Measurements from ENCODE around the gene RGS13.

RGS13 gene

GRCh38 chr1:192604979-192605620 lies 30.8 kb upstream of the RGS13 start:
- no peak overlapping the region for H3K4me3 ChIP-seq (ENCODE audit: low read depth, low read length)
- no peak for TF ChIP-seq CTCF (IDR thresholded peaks at IDR 0.05; ENCODE audit: low read depth, low read length, missing control alignments)
- DNase-seq (ENCODE audit: low read depth) = no peak

DNA sequence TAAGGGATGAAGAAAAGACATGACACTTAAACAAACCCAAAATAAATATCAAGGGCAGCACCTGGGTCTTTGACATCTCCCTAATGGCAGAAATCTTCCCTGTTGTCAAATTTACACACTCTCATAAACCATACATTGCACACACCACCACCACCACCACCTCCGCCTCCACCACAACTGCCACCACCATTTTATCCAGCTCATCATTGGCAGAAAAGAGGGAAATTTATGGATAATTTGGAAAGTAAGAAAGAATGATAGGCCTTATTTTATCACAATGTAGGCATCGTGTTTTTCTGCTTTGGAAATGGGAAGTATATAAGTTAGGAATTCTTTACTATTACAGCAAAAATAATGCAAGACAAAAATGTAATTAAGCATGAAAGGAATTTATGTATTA lies 27.3 kb upstream of the RGS13 start:
- TF ChIP-seq CTCF (IDR thresholded peaks at IDR 0.05; ENCODE audit: low read depth, low read length, missing control alignments) = no peak
- H3K4me3 ChIP-seq (ENCODE audit: low read depth, low read length) = no peak overlapping the region
- DNase-seq (ENCODE audit: low read depth) = no peak

DNA sequence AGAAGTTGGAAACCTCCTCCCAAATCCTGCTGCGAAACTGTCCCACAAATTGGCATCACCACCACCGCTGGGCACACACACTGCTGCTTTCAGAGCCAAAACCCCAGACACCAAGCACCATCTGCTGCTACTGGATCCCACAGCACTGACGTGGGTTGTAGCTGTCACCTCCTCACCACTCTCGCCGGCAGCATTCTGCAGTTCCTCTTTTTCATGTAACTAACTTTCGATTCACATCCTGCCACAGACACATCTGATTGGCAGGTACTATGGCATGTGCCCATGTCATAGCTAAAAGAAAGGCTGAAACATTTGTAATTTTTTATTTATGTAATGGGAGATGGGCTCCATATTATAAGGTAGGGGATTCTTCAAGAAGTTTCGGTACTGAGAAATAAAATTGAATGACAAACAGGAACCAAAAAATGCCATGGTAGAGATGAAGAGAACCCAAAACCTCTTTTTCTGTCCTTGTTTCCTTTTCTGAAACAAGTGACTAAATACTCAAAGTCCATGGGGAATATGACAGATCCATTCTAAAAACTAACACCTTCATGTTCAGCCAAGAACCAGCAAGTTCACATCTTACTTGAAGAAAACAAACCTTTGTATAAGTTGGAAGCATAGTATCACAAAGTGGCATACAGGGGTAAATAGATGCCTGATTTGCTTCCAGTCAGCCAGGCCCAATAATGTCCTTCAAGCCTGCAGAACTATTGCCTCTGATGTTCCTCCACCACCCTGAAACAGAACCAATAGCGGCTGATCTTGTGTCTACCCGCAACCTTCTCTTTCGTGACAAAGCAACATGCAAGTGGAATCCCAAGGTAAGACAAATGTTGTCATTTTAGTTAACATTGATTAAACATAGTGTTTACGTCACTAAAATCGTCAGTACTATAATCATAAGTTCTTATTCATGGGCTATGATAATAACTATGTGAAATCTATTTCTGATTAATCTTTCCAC lies 26.6 kb upstream of the RGS13 start:
- DNase-seq (ENCODE audit: low read depth) = peak; percentile 90
- TF ChIP-seq CTCF (IDR thresholded peaks at IDR 0.05; ENCODE audit: low read depth, low read length, missing control alignments) = no peak
- no peak overlapping the region; the same call in 1 of the 2 replicates for H3K4me3 ChIP-seq (ENCODE audit: low read depth, low read length)

DNA sequence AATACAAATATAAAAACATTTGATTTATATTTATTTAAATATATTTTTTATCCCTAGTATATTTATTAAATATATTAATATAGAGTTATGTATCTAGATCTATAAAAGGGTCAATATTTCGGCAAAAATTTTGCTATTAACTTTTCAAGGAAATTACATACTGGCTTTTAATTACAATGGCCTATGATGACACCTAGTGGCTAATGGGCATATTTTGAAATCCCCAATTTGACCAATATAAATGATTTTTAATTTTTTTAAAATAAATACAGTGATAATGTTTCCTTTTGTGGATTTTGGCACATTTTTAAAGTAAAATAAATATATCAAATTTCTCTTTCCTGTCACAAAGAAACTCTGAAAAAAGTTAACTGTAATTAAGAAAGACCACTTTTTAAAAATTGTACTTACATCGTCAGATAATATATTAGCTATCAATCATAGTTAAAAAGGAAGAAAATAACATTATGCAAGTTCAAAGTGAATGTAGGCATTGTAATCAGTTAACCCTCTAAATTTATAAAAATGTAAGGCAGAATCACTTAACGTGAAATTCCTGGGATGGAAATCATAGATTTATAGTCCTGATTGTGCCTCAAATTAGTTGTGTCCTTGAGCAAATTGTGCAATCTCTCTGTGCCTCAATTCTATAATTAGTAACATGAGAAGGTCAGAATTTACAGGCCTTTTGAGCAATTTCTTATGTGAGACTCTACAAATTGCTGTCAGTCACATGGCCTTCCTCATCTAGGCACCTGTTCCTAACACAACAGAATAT lies 25.6 kb upstream of the RGS13 start:
- TF ChIP-seq CTCF (IDR thresholded peaks at IDR 0.05; ENCODE audit: low read depth, low read length, missing control alignments) = peak; percentile 25
- DNase-seq (ENCODE audit: low read depth) = no peak
- H3K4me3 ChIP-seq (ENCODE audit: low read depth, low read length) = no peak overlapping the region

GRCh38 chr1:192615055-192615454 lies 20.9 kb upstream of the RGS13 start:
- TF ChIP-seq CTCF (IDR thresholded peaks at IDR 0.05; ENCODE audit: low read depth, low read length, missing control alignments) = no peak
- no peak for DNase-seq (ENCODE audit: low read depth)
- H3K4me3 ChIP-seq (ENCODE audit: low read depth, low read length) = no peak overlapping the region

GRCh38 chr1:192620071-192620635 lies 15.8 kb upstream of the RGS13 start:
- no peak overlapping the region for H3K4me3 ChIP-seq (ENCODE audit: low read depth, low read length)
- no peak for TF ChIP-seq CTCF (IDR thresholded peaks at IDR 0.05; ENCODE audit: low read depth, low read length, missing control alignments)

More at GRCh38 chr1:192620071-192620635, 15.8 kb upstream of the RGS13 start:
- no peak for DNase-seq (ENCODE audit: low read depth)
